GM12878 (cell line): ENCODE results near the gene JDP2.

Source experiments
- ATF3 ChIP-seq: IDR thresholded peaks from 2 replicates; pipeline ENCODE4 v1.6.1; 2011; ENCODE audit warnings: low read depth, mild to moderate bottlenecking, low read length, moderate library complexity, borderline replicate concordance; ENCODE audit errors: extremely low read depth
- CBX5 ChIP-seq: sonication (generic); IDR thresholded peaks from 2 replicates; pipeline ENCODE4 v1.6.1; 2016; ENCODE audit warnings: low read depth, moderate library complexity, mild to moderate bottlenecking, inconsistent platforms
- CREB1 ChIP-seq: IDR thresholded peaks from 2 replicates; pipeline ENCODE4 v1.6.1; 2012; ENCODE audit warnings: low read depth, mild to moderate bottlenecking, inconsistent platforms
- CTCF ChIP-seq, 3 experiments: IDR thresholded peaks in 2 of 3; conservative IDR thresholded peaks in 1 of 3; 2 replicates each; pipeline ENCODE4 v1.5.1; 2011; ENCODE audit warnings: low read depth in 3 of 3, low read length in 3 of 3, mild to moderate bottlenecking in 3 of 3, control low read depth in 2 of 3, moderate library complexity in 2 of 3, inconsistent platforms in 1 of 3, mixed read lengths in 1 of 3; ENCODE audit not compliant: control insufficient read depth in 2 of 3, insufficient read depth in 1 of 3; ENCODE audit errors: extremely low read depth in 1 of 3
- JUND ChIP-seq: IDR thresholded peaks from 2 replicates; pipeline ENCODE4 v1.6.1; 2012; ENCODE audit warnings: low read depth, mild to moderate bottlenecking, low read length, improper control_type of control experiment, moderate library complexity
- MAX ChIP-seq: IDR thresholded peaks from 2 replicates; pipeline ENCODE4 v1.6.1; 2012; ENCODE audit warnings: low read depth, low read length, improper control_type of control experiment
- MTA3 ChIP-seq: IDR thresholded peaks from 2 replicates; pipeline ENCODE4 v1.6.1; 2012; ENCODE audit warnings: low read length, inconsistent platforms, borderline replicate concordance
- NKRF ChIP-seq: fragments of 450-650 bp; conservative IDR thresholded peaks from 2 replicates; pipeline ENCODE4 v1.6.1; 2017; ENCODE audit warnings: mild to moderate bottlenecking, moderate library complexity
- TAF1 ChIP-seq: IDR thresholded peaks from 2 replicates; pipeline ENCODE4 v1.6.1; 2011; ENCODE audit warnings: mild to moderate bottlenecking, low read depth, low read length, borderline replicate concordance
- USF1 ChIP-seq: IDR thresholded peaks from 2 replicates; pipeline ENCODE4 v1.6.1; 2011; ENCODE audit warnings: borderline replicate concordance, low read depth, mild to moderate bottlenecking, moderate library complexity, mixed read lengths, low read length; ENCODE audit not compliant: insufficient read depth; ENCODE audit errors: extremely low read length
- USF2 ChIP-seq: IDR thresholded peaks from 2 replicates; pipeline ENCODE4 v1.6.1; 2011; ENCODE audit warnings: low read depth, low read length, improper control_type of control experiment, borderline replicate concordance

GRCh38 chr14:75519826-75520728, 92.3 kb downstream of the JDP2 start:
- TF ChIP-seq USF2 (peak; percentile 11; the same call in 1 of the 2 replicates), MAX (no peak), CTCF (IDR thresholded peaks at IDR 0.05 in 2 of 3, conservative IDR thresholded peaks at IDR 0.05 in 1 of 3; ENCODE audit: control insufficient read depth in 2 of 3, extremely low read depth in 1 of 3, insufficient read depth in 1 of 3, low read depth in 3 of 3, low read length in 3 of 3) (no peak), ATF3 (peak; percentile 13; the same call in 1 of the 2 replicates), USF1 (no peak), CBX5 (no peak), NKRF (no peak), MTA3 (no peak), TAF1 (no peak), JUND (no peak), CREB1 (no peak)
